Stimulated activated CD4-positive, alpha-beta T cell treated with anti-CD3 and anti-CD28 coated beads, Interleukin-4, amount 100 ng/mL, for 24 hours (primary cell): ENCODE data around the gene H3-3A.

Experiments
- DNase-seq: peaks from one replicate; pipeline ENCODE4 v3.0.0-alpha.2; 2020

The H3-3A gene

GRCh38 chr1:226062558-226063223 is at the start of gene H3-3A:
Gene H3-3A (plus strand): TSS chr1:226062716. CDS start chr1:226064352, 1,636 bp downstream.
- peak; percentile 99 for DNase-seq

- no peak for DNase-seq
Observed at GRCh38 chr1:226017070-226017469, 45.4 kb upstream of the H3-3A start.

GRCh38 chr1:226019572-226019971 is 42.9 kb upstream of the H3-3A start:
- no peak for DNase-seq

- no peak for DNase-seq
Observed at GRCh38 chr1:226021401-226021800, 41.1 kb upstream of the H3-3A start.

- no peak for DNase-seq
Observed at GRCh38 chr1:226021801-226022200, 40.7 kb upstream of the H3-3A start.

GRCh38 chr1:226023735-226024134 is 38.8 kb upstream of the H3-3A start:
- DNase-seq: no peak

- no peak for DNase-seq
Observed at GRCh38 chr1:226026833-226027232, 35.7 kb upstream of the H3-3A start.

- no peak for DNase-seq
Observed at GRCh38 chr1:226027538-226028217, 34.8 kb upstream of the H3-3A start.

- DNase-seq: no peak
Observed at GRCh38 chr1:226029093-226029496, 33.4 kb upstream of the H3-3A start.

GRCh38 chr1:226029568-226030225 is 32.8 kb upstream of the H3-3A start:
- DNase-seq: no peak

GRCh38 chr1:226033582-226033981 is 28.9 kb upstream of the H3-3A start:
- no peak for DNase-seq

GRCh38 chr1:226033991-226034390 is 28.5 kb upstream of the H3-3A start:
- no peak for DNase-seq

GRCh38 chr1:226034482-226034881 is 28.0 kb upstream of the H3-3A start:
- no peak for DNase-seq

- DNase-seq: no peak
Observed at GRCh38 chr1:226035915-226036314, 26.6 kb upstream of the H3-3A start.

GRCh38 chr1:226038661-226039060 is 23.9 kb upstream of the H3-3A start:
- DNase-seq: no peak

- DNase-seq: no peak
Observed at GRCh38 chr1:226041419-226041818, 21.1 kb upstream of the H3-3A start.

GRCh38 chr1:226044514-226045101 is 17.9 kb upstream of the H3-3A start:
- no peak for DNase-seq

GRCh38 chr1:226046240-226046639 is 16.3 kb upstream of the H3-3A start:
- DNase-seq: no peak

- no peak for DNase-seq
Observed at GRCh38 chr1:226047495-226047894, 15.0 kb upstream of the H3-3A start.

GRCh38 chr1:226048886-226049285 is 13.6 kb upstream of the H3-3A start:
- DNase-seq: no peak

GRCh38 chr1:226050133-226050532 is 12.4 kb upstream of the H3-3A start:
- no peak for DNase-seq

- no peak for DNase-seq
Observed at GRCh38 chr1:226051365-226051764, 11.2 kb upstream of the H3-3A start.

GRCh38 chr1:226052061-226052460 is 10.5 kb upstream of the H3-3A start:
- no peak for DNase-seq
